Esophagus squamous epithelium (tissue), 5 donors: ENCODE results near the gene GPBP1L1. TPM values are rescaled to one million over a fixed set of nuclear protein-coding genes. Genes with fewer than 3 reads are reported as not detected.
"Not testable (repeated sequence)": the region's sequence is repeated elsewhere in the genome, so short reads cannot be mapped to it uniquely, and the experiment has no call there.

ENCODE experiments used
- DNase-seq: peaks from one replicate; lab custom pipeline; 2025; lab: John Stamatoyannopoulos, UW
- H3K27ac ChIP-seq, 4 donors: fragments of 200-600 bp; sonication (generic); one replicate each; pipeline ENCODE4 v1.5.1; 2016 to 2019; ENCODE audit warnings: mild to moderate bottlenecking in 1 of 4
- H3K27me3 ChIP-seq, 4 donors: fragments of 200-600 bp; sonication (generic); 1 replicate in 3 of 4; 2 replicates in 1 of 4; pipeline versions ENCODE4 v1.5.1 to v1.6.0; 2017 to 2021; ENCODE audit warnings: antibody characterized with exemption in 1 of 4
- H3K36me3 ChIP-seq, 3 donors: fragments of 200-600 bp; sonication (generic); one replicate each; pipeline ENCODE4 v1.5.1; 2016 to 2019
- H3K4me1 ChIP-seq, 3 donors: fragments of 200-600 bp; sonication (generic); one replicate each; pipeline ENCODE4 v1.5.1; 2017 to 2019
- H3K4me3 ChIP-seq, 4 donors: fragments of 200-600 bp; sonication (generic); 1 replicate in 3 of 4; 2 replicates in 1 of 4; pipeline ENCODE4 v1.5.1; 2016 to 2019; ENCODE audit warnings: mild to moderate bottlenecking in 2 of 4, moderate library complexity in 1 of 4
- H3K9me3 ChIP-seq, 3 donors: fragments of 200-600 bp; sonication (generic); one replicate each; pipeline ENCODE4 v1.5.1; 2016 to 2019
- CTCF ChIP-seq, 6 experiments: fragments of 450-650 bp in 4 of 6; fragments of 200-600 bp in 2 of 6; sonication (generic) in 2 of 6; IDR thresholded peaks; one replicate each; pipeline ENCODE4 v1.5.1; 2016 to 2019; ENCODE audit warnings: antibody characterized with exemption in 6 of 6, mild to moderate bottlenecking in 4 of 6, moderate library complexity in 4 of 6
- POLR2A ChIP-seq, 4 donors: fragments of 450-650 bp; IDR thresholded peaks; one replicate each; pipeline ENCODE4 v1.6.1; 2017; ENCODE audit warnings: antibody characterized with exemption in 4 of 4, mild to moderate bottlenecking in 4 of 4, moderate library complexity in 3 of 4
- WGBS, 2 donors: methylation state at CpG; one replicate each; pipeline ENCODE4 v1.1.5; 2018; 5-methylcytosine and 5-hydroxymethylcytosine counted together
- intact Hi-C: fragments of 100-400 bp; cut with DNase I; formaldehyde crosslinking; loops from one replicate; pipeline ENCODE4 v1.15.0; 2022
- total RNA-seq, 4 donors: library from RNA; depleted of rRNA; stranded (reverse); fragments of >200 nt; gene quantifications; one replicate each; pipeline ENCODE4 v1.1.0, GENCODE V29; 2016
- donor health status: DM: yes; HTN: yes; CAD: no.

The GPBP1L1 gene
- total RNA-seq, 4 donors from 2014 or later, result 67.3 to 139 (median 97.7) TPM

GRCh38 chr1:45604239-45604638, 82.1 kb downstream of the GPBP1L1 start:
- Histone ChIP-seq H3K4me3 (no peak overlapping the region), H3K36me3 (peaks cover 0 to 66% (median 0%) of the 10 kb centered on the region in 3 donors), H3K9me3 (no peaks in the 10 kb centered on the region), H3K27ac (no peak overlapping the region), H3K4me1 (peaks cover 0 to 18% (median 6%) of the 10 kb centered on the region in 3 donors), H3K27me3 (no peaks in the 10 kb centered on the region)
- TF ChIP-seq CTCF (IDR thresholded peaks at IDR 0.05), result no peak
- no peak for TF ChIP-seq POLR2A (IDR thresholded peaks at IDR 0.05)
- WGBS, 2 donors, result 90 to 97% methylated on average over 2 of the region's 2 CpGs
- no peak for DNase-seq
- intact Hi-C loops, result no loop called here

- H3K4me3 ChIP-seq, DNase-seq, H3K4me1 ChIP-seq, H3K27me3 ChIP-seq, intact Hi-C loops, H3K27ac ChIP-seq, H3K9me3 ChIP-seq: not testable (repeated sequence)
- peaks cover 0 to 43% (median 3%) of the 10 kb centered on the region in 3 donors for H3K36me3 ChIP-seq
- WGBS, 2 donors, result 97 to 99% methylated on average over 8 of the region's 8 CpGs
These were observed 89.6 kb downstream of the GPBP1L1 start for GRCh38 chr1:45596765-45597164.

GRCh38 chr1:45594412-45594811, 91.9 kb downstream of the GPBP1L1 start:
- 83 to 88% methylated on average over 4 of the region's 4 CpGs for WGBS, 2 donors
- Histone ChIP-seq H3K4me3 (no peak overlapping the region), H3K9me3 (no peaks in the 10 kb centered on the region), H3K36me3 (peaks cover 0 to 51% (median 3%) of the 10 kb centered on the region in 3 donors), H3K4me1 (peaks cover 0 to 19% (median 6%) of the 10 kb centered on the region in 3 donors), H3K27ac (no peak overlapping the region), H3K27me3 (no peaks in the 10 kb centered on the region)
- DNase-seq, result no peak
- TF ChIP-seq POLR2A (IDR thresholded peaks at IDR 0.05) (no peak), CTCF (IDR thresholded peaks at IDR 0.05) (no peak)
- intact Hi-C loops, result no loop called here

GRCh38 chr1:45589861-45590260, 96.5 kb downstream of the GPBP1L1 start:
- H3K4me3 ChIP-seq, result peak overlapping the region in 2 of 4 donors; percentile 11 to 31
- intact Hi-C loops, result no loop called here
- WGBS, 2 donors, result 0 to 33% methylated on average over 1 of the region's 1 CpG
- peaks cover 16 to 51% (median 19%) of the 10 kb centered on the region in 3 donors for H3K4me1 ChIP-seq
- H3K27me3 ChIP-seq, result no peaks in the 10 kb centered on the region
- DNase-seq, result no peak
- H3K27ac ChIP-seq, result no peak overlapping the region
- peaks cover 0 to 39% (median 0%) of the 10 kb centered on the region in 3 donors for H3K36me3 ChIP-seq
- TF ChIP-seq CTCF (IDR thresholded peaks at IDR 0.05), result no peak
- TF ChIP-seq POLR2A (IDR thresholded peaks at IDR 0.05), result no peak
- H3K9me3 ChIP-seq, result no peaks in the 10 kb centered on the region

GRCh38 chr1:45586769-45587168, 99.6 kb downstream of the GPBP1L1 start:
- H3K27ac ChIP-seq, result peak overlapping the region in 1 of 4 donors; percentile 23
- DNase-seq, result no peak
- peak overlapping the region in 2 of 4 donors; percentile 83 to 97 for H3K4me3 ChIP-seq
- WGBS, 2 donors, result 44 to 46% methylated on average over 4 of the region's 4 CpGs
- no peaks in the 10 kb centered on the region for H3K27me3 ChIP-seq
- peaks cover 0 to 8% (median 0%) of the 10 kb centered on the region in 3 donors for H3K36me3 ChIP-seq
- TF ChIP-seq CTCF (IDR thresholded peaks at IDR 0.05), result no peak
- no peak for TF ChIP-seq POLR2A (IDR thresholded peaks at IDR 0.05)
- peaks cover 21 to 61% (median 21%) of the 10 kb centered on the region in 3 donors for H3K4me1 ChIP-seq
- intact Hi-C loops, result no loop called here
- H3K9me3 ChIP-seq, result no peaks in the 10 kb centered on the region
